Vagina (tissue), 2 donors: Measurements from ENCODE around the gene NLGN2. TPM values are rescaled to one million over a fixed set of nuclear protein-coding genes. Genes with fewer than 3 reads are reported as not detected.

Source experiments
- DNase-seq, 2 donors: peaks; one replicate each; pipeline ENCODE4 v3.0.0-alpha.2; 2017; ENCODE audit errors: extremely low spot score in 2 of 2
- H3K27ac ChIP-seq: fragments of 200-600 bp; sonication (generic); one replicate; pipeline ENCODE4 v1.5.1; 2019
- H3K27me3 ChIP-seq: fragments of 200-600 bp; sonication (generic); one replicate; pipeline ENCODE4 v1.5.1; 2019
- H3K36me3 ChIP-seq, 2 donors: fragments of 200-600 bp; sonication (generic); one replicate each; pipeline ENCODE4 v1.5.1; 2017 to 2019
- H3K4me1 ChIP-seq: fragments of 200-600 bp; sonication (generic); one replicate; pipeline ENCODE4 v1.5.1; 2019
- H3K4me3 ChIP-seq, 2 donors: fragments of 200-600 bp; sonication (generic); 1 replicate in 1 of 2; 2 replicates in 1 of 2; pipeline ENCODE4 v1.5.1; 2016 to 2019
- H3K9me3 ChIP-seq: fragments of 200-600 bp; sonication (generic); one replicate; pipeline ENCODE4 v1.5.1; 2019
- POLR2A ChIP-seq, 2 donors: fragments of 450-650 bp; IDR thresholded peaks; one replicate each; pipeline ENCODE4 v1.6.1; 2017; ENCODE audit warnings: antibody characterized with exemption in 2 of 2, mild to moderate bottlenecking in 2 of 2, moderate library complexity in 2 of 2
- POLR2AphosphoS5 ChIP-seq, 2 donors: sonication (generic); formaldehyde crosslinking; IDR thresholded peaks; one replicate each; pipeline ENCODE4 v1.9.0; 2017; ENCODE audit warnings: antibody characterized with exemption in 2 of 2, mild to moderate bottlenecking in 2 of 2, low read depth in 1 of 2; ENCODE audit not compliant: insufficient read depth in 1 of 2
- intact Hi-C: fragments of 100-400 bp; cut with DNase I; formaldehyde crosslinking; loops from one replicate; pipeline ENCODE4 v1.15.1; 2023
- total RNA-seq: library from RNA; depleted of rRNA; stranded (reverse); fragments of >200 nt; gene quantifications from one replicate; pipeline ENCODE4 v1.2.3, GENCODE V29; 2016
- TF ChIP-seq, protein P1 (sequence below), 3 experiments: fragments of 450-650 bp in 2 of 3; fragments of 200-600 bp in 1 of 3; sonication (generic) in 1 of 3; IDR thresholded peaks; one replicate each; pipeline ENCODE4 v1.5.1; 2017 to 2019; ENCODE audit warnings: antibody characterized with exemption in 3 of 3, mild to moderate bottlenecking in 2 of 3, moderate library complexity in 2 of 3

The NLGN2 gene
- total RNA-seq, 1 donor from 2014 or later, result 25.5 TPM

DNA sequence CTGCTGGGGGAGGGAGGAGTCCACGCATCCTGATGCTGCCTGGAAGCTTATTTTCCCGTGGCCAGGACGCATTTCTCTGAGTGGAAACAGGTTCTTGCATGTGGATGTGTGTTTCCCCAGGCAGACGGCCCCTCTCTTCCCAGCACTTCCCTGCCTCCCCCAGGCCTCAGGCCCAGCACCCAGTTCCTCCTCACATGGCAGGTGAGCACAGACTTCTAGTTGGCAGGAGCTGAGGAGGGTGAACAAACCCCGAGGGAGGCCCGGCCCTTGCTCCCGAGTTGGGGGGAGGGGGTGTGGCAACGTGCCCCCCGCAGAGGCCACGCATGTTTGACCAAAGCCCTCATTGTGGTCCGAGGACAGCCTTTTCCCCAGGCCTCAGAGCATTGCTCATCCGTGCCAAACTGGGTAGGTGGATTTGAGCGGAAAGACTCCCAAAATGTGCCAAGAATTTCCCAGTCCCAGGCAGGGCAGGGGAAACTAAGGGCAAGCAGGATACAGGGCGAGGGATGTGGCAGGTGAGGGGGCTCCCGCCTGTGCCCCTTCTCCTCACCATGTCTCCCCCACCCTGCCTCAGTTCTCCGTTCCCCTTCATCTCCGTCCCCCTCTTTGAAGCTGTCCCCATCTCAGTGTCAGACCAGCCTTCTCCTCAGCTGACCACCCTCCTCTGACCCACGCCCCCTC, 11.0 kb downstream of the NLGN2 start:
- intact Hi-C loops, result no loop called here
- Histone ChIP-seq H3K36me3 (peaks cover 0 to 10% of the 10 kb centered on the region in 2 donors), H3K9me3 (no peaks in the 10 kb centered on the region), H3K27me3 (no peaks in the 10 kb centered on the region), H3K4me1 (peaks cover 2% of the 10 kb centered on the region), H3K4me3 (no peak overlapping the region), H3K27ac (no peak overlapping the region)
- DNase-seq, result no peak
- TF ChIP-seq POLR2A (IDR thresholded peaks at IDR 0.05), result no peak
- TF ChIP-seq, protein P1, sequence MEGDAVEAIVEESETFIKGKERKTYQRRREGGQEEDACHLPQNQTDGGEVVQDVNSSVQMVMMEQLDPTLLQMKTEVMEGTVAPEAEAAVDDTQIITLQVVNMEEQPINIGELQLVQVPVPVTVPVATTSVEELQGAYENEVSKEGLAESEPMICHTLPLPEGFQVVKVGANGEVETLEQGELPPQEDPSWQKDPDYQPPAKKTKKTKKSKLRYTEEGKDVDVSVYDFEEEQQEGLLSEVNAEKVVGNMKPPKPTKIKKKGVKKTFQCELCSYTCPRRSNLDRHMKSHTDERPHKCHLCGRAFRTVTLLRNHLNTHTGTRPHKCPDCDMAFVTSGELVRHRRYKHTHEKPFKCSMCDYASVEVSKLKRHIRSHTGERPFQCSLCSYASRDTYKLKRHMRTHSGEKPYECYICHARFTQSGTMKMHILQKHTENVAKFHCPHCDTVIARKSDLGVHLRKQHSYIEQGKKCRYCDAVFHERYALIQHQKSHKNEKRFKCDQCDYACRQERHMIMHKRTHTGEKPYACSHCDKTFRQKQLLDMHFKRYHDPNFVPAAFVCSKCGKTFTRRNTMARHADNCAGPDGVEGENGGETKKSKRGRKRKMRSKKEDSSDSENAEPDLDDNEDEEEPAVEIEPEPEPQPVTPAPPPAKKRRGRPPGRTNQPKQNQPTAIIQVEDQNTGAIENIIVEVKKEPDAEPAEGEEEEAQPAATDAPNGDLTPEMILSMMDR (IDR thresholded peaks at IDR 0.05), result no peak
- TF ChIP-seq POLR2AphosphoS5 (IDR thresholded peaks at IDR 0.05; ENCODE audit: insufficient read depth in 1 of 2, low read depth in 1 of 2), result no peak

DNA sequence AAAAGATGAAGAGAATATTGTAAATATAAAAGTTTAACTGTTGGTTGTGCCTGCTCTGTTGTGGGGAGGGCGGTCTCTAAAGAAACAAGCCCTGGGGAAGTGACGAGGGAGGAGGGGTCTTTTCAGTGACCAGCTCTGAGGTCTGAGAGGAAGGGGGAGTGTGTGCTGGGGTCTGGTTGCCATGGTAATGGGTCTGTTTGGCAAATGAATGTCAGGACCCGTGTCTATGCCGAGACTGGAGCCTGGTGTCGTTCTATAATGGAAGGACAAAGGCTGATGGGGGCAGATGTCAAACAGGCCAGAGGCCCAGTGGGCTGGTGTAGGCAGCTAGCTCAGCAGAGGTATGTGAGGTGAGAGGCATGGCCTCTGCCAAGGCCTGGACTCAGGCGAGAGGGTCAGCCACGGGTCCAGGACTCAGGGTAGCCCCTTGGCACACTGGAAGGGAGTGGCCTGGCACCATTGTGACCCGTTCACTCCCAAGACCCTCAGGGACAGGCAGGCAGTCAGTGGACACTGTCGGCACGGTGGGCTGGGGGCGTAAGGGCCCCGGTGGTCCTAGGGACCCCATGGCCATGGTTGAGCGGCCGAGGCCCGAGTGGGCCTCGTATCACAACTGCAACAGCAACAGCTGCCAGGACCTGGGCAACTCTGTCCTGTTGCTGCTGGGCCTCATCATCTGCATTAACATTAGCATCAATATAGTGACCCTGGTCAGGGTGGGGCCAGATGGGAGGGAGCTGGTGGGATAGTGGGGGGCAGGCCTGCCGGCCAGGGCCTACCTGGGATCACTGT, 12.4 kb downstream of the NLGN2 start, which contains the start of gene SPEM1:
Gene SPEM1, plus strand, starts transcription at position 506 of the 792 bp plus-strand sequence. Its CDS starts 61 bp downstream, at position 567.
- no peak for DNase-seq
- H3K36me3 ChIP-seq, result peaks cover 0 to 4% of the 10 kb centered on the region in 2 donors
- no peak within 1 kb of the TSS for H3K4me3 ChIP-seq
- H3K4me1 ChIP-seq, result no peaks in the 10 kb centered on the region
- no peaks in the 10 kb centered on the region for H3K9me3 ChIP-seq
- no peaks in the 10 kb centered on the region for H3K27me3 ChIP-seq
- no peak within 1 kb of the TSS for H3K27ac ChIP-seq
- intact Hi-C loops, result no loop called here
- no peak for TF ChIP-seq POLR2A (IDR thresholded peaks at IDR 0.05)

DNA sequence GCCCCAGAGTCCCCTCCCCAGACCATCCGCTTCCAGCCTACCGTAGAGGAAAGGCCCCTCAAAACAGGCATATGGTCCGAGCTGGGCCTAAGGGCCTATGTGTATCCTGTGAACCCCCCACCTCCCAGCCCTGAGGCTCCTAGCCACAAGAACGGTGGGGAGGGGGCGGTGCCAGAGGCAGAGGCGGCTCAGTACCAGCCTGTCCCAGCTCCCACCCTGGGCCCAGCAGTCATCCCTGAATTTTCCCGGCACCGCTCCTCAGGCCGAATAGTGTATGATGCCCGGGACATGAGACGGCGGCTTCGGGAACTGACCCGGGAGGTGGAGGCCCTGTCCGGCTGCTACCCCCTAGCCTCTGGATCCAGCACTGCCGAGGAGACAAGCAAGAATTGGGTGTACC, 13.5 kb downstream of the NLGN2 start:
- no peak for TF ChIP-seq POLR2A (IDR thresholded peaks at IDR 0.05)
- TF ChIP-seq POLR2AphosphoS5 (IDR thresholded peaks at IDR 0.05; ENCODE audit: insufficient read depth in 1 of 2, low read depth in 1 of 2), result no peak
- TF ChIP-seq, protein P1 (IDR thresholded peaks at IDR 0.05), result no peak
- Histone ChIP-seq H3K4me3 (no peak overlapping the region), H3K36me3 (peaks cover 0 to 4% of the 10 kb centered on the region in 2 donors), H3K4me1 (no peaks in the 10 kb centered on the region), H3K9me3 (no peaks in the 10 kb centered on the region), H3K27ac (no peak overlapping the region), H3K27me3 (no peaks in the 10 kb centered on the region)
- intact Hi-C loops, result no loop called here
- DNase-seq, result no peak

DNA sequence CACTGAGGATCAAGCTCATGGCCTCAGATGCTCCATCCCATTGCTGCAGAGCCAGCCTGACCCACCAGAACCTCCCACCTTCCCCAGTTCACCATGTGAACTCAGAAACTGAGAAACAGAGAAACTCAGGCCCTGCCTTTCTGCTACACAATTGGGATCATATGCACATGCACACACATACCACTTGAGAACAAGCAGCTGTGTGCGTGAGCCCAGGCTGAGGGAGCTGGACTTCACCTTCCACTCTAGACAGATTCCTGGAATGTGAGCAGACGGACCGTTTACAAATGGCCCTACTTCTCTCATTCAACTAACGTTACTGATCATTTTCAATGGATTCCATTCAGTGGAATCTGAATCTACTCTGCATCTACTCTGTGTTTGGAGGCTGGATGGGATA, 16.0 kb downstream of the NLGN2 start:
- Histone ChIP-seq H3K27ac (no peak overlapping the region), H3K4me3 (no peak overlapping the region), H3K9me3 (no peaks in the 10 kb centered on the region), H3K27me3 (no peaks in the 10 kb centered on the region), H3K36me3 (no peaks in the 10 kb centered on the region), H3K4me1 (no peaks in the 10 kb centered on the region)
- TF ChIP-seq POLR2A (IDR thresholded peaks at IDR 0.05) (no peak), POLR2AphosphoS5 (IDR thresholded peaks at IDR 0.05; ENCODE audit: insufficient read depth in 1 of 2, low read depth in 1 of 2) (no peak)
- TF ChIP-seq, protein P1 (IDR thresholded peaks at IDR 0.05), result no peak
- DNase-seq, result no peak
- intact Hi-C loops, result no loop called here

DNA sequence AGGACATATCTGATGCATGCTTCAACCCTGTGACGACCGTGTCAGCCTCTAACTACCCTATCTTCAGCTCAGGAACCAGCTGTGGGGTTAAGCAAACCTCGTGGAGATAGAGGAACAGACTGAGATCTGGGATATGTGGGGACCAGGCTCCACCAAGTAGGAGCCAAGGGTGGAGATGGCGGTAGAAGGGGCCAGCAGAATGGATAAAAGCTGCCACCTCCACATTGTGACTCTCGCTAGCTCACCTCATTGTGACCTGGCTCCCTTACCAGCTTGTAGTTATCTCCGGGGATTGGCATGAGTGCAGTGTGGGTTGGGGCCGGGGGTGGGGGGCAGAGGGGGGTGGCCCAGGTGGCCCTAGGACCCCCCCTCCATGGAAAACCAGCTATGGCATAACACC, 17.7 kb downstream of the NLGN2 start, which contains the start of gene SPEM2:
Gene SPEM2, plus strand, starts transcription at position 301 of the 400 bp plus-strand sequence. Its CDS starts 73 bp downstream, at position 374.
- no peak for DNase-seq
- no peaks in the 10 kb centered on the region for H3K27me3 ChIP-seq
- no peak for TF ChIP-seq POLR2A (IDR thresholded peaks at IDR 0.05)
- TF ChIP-seq POLR2AphosphoS5 (IDR thresholded peaks at IDR 0.05; ENCODE audit: insufficient read depth in 1 of 2, low read depth in 1 of 2), result no peak
- TF ChIP-seq, protein P1 (IDR thresholded peaks at IDR 0.05), result no peak
- intact Hi-C loops, result no loop called here
- H3K27ac ChIP-seq, result no peak within 1 kb of the TSS
- H3K4me3 ChIP-seq, result no peak within 1 kb of the TSS
- H3K4me1 ChIP-seq, result no peaks in the 10 kb centered on the region
- no peaks in the 10 kb centered on the region for H3K9me3 ChIP-seq
- H3K36me3 ChIP-seq, result no peaks in the 10 kb centered on the region
